Kidney epithelial cell (primary cell): ENCODE data around the gene MROH7. TPM values are rescaled to one million over a fixed set of nuclear protein-coding genes. Genes with fewer than 3 reads are reported as not detected.
A peak's percentile ranks its signal among the peaks of the same experiment; 100 is the strongest.

Experiments used
- DNase-seq: peaks from one replicate; pipeline ENCODE4 v3.0.0-alpha.2; 2010; ENCODE audit warnings: low read depth
- H3K27me3 ChIP-seq: 2 replicates; pipeline ENCODE4 v1.6.0; 2011; ENCODE audit warnings: low read length; ENCODE audit not compliant: control insufficient read depth, insufficient read depth
- H3K36me3 ChIP-seq: 2 replicates; pipeline ENCODE4 v1.5.1; 2011; ENCODE audit warnings: low read length; ENCODE audit not compliant: control insufficient read depth, insufficient read depth
- H3K4me3 ChIP-seq: 2 replicates; pipeline ENCODE4 v1.5.1; 2011; ENCODE audit warnings: low read depth, mild to moderate bottlenecking, control low read depth, low read length
- total RNA-seq: library from RNA; depleted of rRNA; stranded (reverse); fragments of >200 nt; gene quantifications from 2 replicates; pipeline ENCODE4 v1.2.3, GENCODE V29; 2015
- TF ChIP-seq, protein P1 (sequence below): IDR thresholded peaks from 2 replicates; pipeline ENCODE4 v1.5.1; 2011; ENCODE audit warnings: mild to moderate bottlenecking, moderate library complexity, low read length, control low read depth, inconsistent platforms; ENCODE audit not compliant: insufficient read depth, poor library complexity, severe bottlenecking

MROH7 gene
- total RNA-seq, 1 donor from 2014 or later, result not detected

DNA sequence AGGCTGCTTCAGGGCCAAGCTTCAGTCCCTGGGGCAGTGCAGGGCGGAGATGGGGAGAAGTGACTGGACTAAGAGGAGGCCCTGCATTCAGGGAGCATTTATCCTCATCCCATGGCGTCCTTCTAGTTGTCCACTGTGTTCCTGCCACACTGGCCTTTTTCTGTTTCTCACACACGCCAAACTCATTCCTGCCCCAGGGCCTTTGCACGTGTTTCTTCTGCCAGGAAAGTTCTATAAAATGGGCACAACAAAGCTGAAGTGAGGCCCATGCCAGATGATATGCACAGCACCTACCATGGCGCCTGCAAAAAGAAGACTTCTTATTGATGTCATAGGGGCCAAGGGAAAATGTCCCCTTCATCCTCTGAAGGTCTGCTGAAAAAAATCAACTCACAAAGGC, 24.3 kb downstream of the MROH7 start:
- H3K36me3 ChIP-seq, result no peaks in the 10 kb centered on the region
- no peaks in the 10 kb centered on the region for H3K27me3 ChIP-seq
- no peak for DNase-seq
- H3K4me3 ChIP-seq, result no peak overlapping the region
- TF ChIP-seq, protein P1, sequence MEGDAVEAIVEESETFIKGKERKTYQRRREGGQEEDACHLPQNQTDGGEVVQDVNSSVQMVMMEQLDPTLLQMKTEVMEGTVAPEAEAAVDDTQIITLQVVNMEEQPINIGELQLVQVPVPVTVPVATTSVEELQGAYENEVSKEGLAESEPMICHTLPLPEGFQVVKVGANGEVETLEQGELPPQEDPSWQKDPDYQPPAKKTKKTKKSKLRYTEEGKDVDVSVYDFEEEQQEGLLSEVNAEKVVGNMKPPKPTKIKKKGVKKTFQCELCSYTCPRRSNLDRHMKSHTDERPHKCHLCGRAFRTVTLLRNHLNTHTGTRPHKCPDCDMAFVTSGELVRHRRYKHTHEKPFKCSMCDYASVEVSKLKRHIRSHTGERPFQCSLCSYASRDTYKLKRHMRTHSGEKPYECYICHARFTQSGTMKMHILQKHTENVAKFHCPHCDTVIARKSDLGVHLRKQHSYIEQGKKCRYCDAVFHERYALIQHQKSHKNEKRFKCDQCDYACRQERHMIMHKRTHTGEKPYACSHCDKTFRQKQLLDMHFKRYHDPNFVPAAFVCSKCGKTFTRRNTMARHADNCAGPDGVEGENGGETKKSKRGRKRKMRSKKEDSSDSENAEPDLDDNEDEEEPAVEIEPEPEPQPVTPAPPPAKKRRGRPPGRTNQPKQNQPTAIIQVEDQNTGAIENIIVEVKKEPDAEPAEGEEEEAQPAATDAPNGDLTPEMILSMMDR, result no peak

DNA sequence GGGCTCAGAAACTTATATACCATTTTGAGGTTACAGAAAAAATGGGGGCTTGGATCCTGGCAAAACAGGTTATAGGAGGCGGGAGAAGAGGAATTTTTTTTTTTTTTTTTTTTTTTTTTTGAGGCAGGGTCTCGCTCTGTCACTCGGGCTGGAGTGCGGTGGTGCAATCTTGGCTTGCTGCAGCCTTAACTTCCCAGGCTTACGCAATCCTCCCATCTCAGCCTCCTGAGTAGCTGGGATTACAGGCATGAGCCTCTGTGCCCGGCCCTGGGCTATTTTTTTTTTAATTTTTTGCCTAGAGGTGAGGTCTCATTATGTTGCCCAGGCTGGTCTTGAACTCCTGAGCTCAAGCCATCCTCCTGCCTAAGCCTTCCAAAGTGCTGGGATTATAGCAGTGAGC, 24.7 kb downstream of the MROH7 start:
- no peaks in the 10 kb centered on the region for H3K27me3 ChIP-seq
- DNase-seq, result no peak
- no peaks in the 10 kb centered on the region for H3K36me3 ChIP-seq
- TF ChIP-seq, protein P1, result no peak
- no peak overlapping the region for H3K4me3 ChIP-seq

DNA sequence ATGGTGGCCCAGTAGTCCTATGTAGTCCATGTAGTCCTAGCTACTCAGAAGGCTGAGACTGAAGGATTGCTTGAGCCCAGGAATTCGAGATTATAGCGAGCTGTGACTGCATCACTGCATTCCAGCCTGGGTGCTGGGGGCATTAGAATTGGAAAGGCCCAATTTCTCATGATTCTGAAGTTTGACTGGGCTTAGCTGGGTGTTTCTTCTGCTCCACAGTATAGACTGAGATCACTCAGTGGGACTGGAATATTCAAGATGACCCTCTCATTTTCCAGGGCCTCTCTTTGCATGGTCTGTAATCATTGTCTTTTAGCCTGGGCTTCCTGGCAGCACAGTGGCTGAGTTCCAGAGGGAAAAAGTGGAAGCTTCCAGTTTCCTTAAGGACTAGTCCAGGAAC, 26.2 kb downstream of the MROH7 start:
- TF ChIP-seq, protein P1, result no peak
- Histone ChIP-seq H3K4me3 (no peak overlapping the region), H3K27me3 (no peaks in the 10 kb centered on the region), H3K36me3 (no peaks in the 10 kb centered on the region)
- DNase-seq, result no peak

DNA sequence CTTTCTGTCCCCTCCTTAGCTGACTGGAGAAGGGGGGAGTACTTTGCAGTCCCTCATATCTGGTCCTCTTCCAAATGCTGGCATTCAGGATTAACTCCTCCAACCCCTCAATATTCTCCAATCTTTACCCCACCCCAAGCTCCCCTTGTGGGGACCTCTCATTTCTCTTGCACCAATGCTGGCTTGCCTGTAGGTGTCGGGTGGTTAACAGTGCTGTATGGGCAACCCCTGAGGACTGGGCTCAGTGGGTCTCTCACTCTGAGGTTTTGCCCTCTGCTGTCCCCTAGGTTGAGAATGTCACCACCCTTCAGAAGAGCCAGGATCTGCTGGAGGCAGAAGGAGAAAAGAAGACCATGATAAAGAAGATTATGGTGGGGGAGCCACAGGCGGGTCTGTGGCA, 27.0 kb downstream of the MROH7 start:
- H3K27me3 ChIP-seq, result no peaks in the 10 kb centered on the region
- no peak overlapping the region for H3K4me3 ChIP-seq
- TF ChIP-seq, protein P1, result no peak
- DNase-seq, result no peak
- no peaks in the 10 kb centered on the region for H3K36me3 ChIP-seq

DNA sequence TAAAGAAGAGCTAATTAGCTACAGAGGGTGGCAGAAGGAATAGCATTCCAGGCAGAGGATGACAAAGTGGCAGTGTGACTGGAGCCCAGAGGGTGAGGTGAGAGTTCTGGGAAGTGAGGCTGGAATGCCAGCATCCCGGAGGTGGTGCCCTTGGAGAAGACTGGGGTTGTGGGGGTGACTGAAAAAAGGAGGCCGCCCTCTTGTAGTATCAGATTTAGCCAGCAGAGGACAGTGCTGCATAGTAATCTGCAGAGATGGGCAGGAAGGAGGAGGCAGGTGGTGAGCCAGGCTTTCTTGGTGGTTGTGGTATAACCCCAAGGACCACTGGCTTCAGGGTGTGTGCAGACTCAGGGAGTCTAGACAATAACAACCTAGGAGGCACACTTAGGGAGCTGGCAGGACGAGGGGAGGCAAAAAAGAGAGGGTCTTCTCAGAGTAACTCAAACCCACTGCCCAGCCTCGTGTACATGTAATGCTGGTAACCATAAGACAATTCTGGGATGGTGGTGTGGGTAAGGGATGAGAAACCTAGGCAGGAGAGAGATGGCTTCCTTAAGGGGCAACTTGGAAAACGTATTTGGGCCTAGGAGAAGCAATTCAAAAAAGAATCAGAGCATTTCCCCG, 30.5 kb downstream of the MROH7 start:
- no peak overlapping the region for H3K4me3 ChIP-seq
- DNase-seq, result no peak
- TF ChIP-seq, protein P1, result peak; percentile 88
- H3K27me3 ChIP-seq, result no peaks in the 10 kb centered on the region
- H3K36me3 ChIP-seq, result no peaks in the 10 kb centered on the region
